GM12801 (cell line): ENCODE measurements around the gene CPA5.

Source experiments
- CTCF ChIP-seq: IDR thresholded peaks from one replicate; pipeline ENCODE4 v1.5.1; 2011; ENCODE audit warnings: control low read depth; ENCODE audit not compliant: insufficient read length; ENCODE audit errors: extremely low read depth

The CPA5 gene

GRCh38 chr7:130362251-130362816 lies 17.7 kb downstream of the CPA5 start:
- no peak for TF ChIP-seq CTCF

- TF ChIP-seq CTCF, result no peak
These were observed 18.6 kb downstream of the CPA5 start for GRCh38 chr7:130363026-130363847.

GRCh38 chr7:130364451-130364850 lies 19.8 kb downstream of the CPA5 start:
- no peak for TF ChIP-seq CTCF

- no peak for TF ChIP-seq CTCF
These were observed 20.5 kb downstream of the CPA5 start for GRCh38 chr7:130365088-130365487.

- no peak for TF ChIP-seq CTCF
These were observed 21.2 kb downstream of the CPA5 start for GRCh38 chr7:130365511-130366441.

- no peak for TF ChIP-seq CTCF
These were observed 21.9 kb downstream of the CPA5 start for GRCh38 chr7:130366564-130366963.

- no peak for TF ChIP-seq CTCF
These were observed 22.6 kb downstream of the CPA5 start for GRCh38 chr7:130367088-130367755.
